HG03520 (cell line): ENCODE data around the gene RBM6.
"Not testable (repeated sequence)": the region's sequence is repeated elsewhere in the genome, so short reads cannot be mapped to it uniquely, and the experiment has no call there.

ENCODE experiments used
- ATAC-seq: cut with Tn5 transposase; IDR thresholded peaks from one replicate; pipeline ENCODE4 v1.9.1; 2021; ENCODE audit warnings: mild to moderate bottlenecking, moderate library complexity; ENCODE audit not compliant: unreplicated experiment

The RBM6 gene

DNA sequence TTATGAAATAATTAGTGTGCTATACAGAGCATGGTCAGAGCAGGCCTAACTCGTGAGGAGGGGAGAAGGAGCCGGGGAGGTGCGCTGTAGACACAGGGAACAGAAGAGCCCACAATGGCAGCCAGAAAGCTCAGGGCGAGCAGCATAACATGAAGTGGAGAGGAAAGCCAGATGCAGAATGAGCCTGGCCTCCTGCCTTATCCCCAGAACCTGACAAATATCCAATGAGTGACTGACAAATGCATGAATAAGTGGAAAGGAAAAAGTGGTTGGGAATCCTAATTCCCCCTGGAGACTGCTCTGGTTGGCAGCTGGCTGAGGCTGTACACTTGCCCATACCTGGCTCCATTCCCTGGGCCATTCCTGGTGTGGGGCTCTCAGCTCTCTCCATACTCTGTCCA lies 27.1 kb upstream of the RBM6 start:
- ATAC-seq, result no peak

GRCh38 chr3:49914906-49915305 lies 25.0 kb upstream of the RBM6 start:
- ATAC-seq, result no peak

DNA sequence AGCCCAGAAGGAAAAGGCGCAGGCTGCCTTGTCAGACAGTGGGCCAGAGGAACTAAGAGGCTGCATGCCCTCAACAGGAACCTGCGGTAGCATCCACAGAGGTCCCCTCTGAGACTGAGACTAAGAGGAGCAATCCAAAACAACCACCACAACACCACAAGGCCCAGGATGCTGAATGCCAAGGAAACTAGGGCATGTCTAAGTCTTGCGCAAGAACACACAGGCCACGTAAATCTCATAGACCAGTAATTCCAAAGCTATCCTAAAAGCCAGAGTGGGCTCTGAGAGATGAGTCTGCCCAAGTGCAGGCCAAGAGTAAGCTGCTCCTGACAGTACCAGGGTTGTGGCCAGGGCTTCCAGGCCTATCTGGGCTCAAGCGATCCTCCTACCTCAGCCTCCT lies 23.3 kb upstream of the RBM6 start:
- no peak for ATAC-seq

- not testable (repeated sequence) for ATAC-seq
Observed at GRCh38 chr3:49917806-49918590, 22.0 kb upstream of the RBM6 start.

- no peak for ATAC-seq
Observed at GRCh38 chr3:49924683-49925082, 15.3 kb upstream of the RBM6 start.

- ATAC-seq, result no peak
Observed at GRCh38 chr3:49925485-49925884, 14.5 kb upstream of the RBM6 start.

GRCh38 chr3:49926117-49926728 lies 13.7 kb upstream of the RBM6 start:
- ATAC-seq, result no peak

DNA sequence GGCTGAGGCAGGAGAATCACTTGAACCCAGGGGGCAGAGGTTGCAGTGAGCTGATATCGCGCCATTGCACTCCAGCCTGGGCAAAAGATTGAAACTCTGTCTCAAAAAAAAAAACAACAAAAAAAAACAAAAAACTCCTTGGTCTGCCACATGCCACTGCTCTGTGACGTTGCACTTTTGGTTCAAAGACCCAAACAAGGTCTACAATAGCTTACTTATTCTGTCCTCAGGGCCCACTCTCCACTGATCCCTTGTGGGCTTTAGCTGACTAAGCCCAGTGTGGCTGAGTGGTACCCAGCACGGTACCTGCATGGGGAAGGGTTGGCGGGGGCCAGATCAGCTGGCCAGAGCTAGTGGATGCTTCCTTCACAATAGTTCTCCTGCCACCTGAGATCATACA lies 12.2 kb upstream of the RBM6 start:
- ATAC-seq, result no peak

DNA sequence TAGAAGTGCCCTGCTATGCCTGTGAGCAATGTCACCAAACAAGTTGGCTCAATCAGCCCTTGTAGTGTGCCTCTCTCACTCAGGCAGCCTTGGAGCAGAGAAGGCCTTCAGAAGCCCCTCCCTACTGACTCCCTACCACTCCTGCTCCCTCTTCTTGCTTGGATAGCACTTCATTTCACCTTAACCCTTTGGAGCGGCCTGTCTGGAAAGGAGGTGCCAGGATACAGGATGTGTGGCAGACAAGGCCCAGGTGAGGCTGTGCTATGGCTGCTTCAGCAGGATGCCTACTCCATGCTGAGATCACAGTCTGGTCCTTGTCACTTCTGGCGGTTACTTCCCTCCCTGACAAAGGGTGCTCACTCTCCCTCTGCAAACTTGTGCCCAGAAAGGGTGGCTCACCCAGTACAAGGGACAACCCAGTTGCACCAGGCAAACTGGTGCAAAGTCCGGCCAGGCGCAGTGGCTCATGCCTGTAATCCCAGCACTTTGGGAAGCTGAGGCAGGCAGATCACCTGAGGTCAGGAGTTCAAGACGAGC lies 11.4 kb upstream of the RBM6 start:
- no peak for ATAC-seq

DNA sequence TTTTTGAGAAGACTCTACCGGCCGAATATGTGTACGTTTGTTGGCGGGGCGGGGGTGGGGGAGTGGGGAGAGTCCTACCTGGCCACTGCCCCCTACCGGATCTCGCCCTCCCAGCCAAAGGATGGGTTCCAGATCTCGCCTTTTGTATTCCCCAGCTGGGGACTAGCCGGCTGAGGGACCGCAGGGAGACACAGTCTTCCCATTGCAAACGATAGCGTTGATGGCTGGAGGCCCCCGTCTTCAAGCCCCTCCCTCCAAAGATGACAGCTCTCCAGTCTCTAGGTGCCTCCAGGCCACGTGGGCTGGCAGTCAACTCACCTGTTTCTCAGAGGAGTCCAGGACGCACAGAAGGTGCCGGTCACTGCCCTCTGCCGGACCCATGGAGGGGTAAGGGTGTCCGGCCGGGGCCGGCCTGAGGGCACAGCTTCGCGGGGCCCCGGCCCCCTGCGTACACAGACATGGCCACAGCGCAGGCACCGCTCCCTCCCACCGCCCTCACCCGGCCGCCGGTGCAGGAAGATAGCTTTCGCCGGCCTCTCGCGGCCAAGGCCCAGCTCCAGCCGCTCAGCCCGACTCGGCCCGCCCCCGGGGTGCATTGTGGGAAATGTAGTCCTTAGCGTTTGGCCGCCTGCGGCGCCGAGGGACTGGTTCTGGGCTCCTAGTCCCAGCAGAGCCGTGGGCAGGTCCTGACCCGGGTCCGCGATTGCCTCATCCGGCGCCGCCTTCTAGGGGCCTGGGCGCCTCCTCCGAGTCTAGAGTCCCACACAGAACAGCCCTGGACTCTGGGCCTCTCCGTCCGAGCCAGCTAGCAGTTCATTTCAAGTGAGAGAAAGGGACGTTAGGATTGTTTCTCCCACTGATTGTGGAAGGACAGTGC lies 10.4 kb upstream of the RBM6 start, which contains the start of gene MON1A:
TSS of gene MON1A (minus strand) at position 521 of the 877 bp plus-strand sequence. CDS start 16,465 bp downstream, outside the sequence.
- ATAC-seq, result peak; percentile 83

- no peak for ATAC-seq
Observed at GRCh38 chr3:49930168-49930690, 9.7 kb upstream of the RBM6 start.

DNA sequence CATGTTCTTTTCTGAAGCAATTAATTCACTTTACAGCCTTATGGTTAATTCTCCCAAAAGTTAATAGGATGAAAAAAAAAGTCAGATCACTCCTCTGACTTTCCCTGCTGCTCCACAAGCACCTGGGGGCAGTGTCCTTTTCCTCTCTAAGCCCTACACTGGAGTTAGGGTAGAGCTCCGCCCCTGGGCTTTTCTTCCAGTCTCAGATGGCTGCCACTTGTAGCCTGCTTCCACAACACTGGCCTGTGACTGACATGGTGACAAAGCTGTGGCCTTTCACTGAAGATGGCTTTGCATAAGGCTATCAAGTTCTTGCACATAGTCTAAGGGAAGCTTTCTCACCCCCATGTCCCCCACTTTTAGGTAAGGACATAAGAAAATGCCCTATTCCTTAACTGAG lies 9.0 kb upstream of the RBM6 start:
- ATAC-seq, result no peak

DNA sequence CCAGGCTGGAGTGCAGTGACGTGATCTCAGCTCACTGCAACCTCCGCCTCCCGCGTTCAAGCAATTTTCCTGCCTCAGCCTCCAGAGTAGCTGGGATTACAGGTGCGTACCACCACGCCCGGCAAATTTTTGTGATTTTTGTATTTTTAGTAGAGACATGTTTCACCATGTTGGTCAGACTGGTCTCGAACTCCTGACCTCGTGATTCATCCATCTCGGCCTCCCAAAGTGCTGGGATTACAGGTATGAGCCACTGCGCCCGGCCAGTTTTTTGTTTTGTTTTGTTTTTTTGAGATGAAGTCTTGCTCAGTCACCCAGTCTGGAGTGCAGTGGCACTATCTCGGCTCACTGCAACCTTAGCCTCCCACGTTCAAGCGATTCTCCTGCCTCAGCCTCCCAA lies 7.7 kb upstream of the RBM6 start:
- not testable (repeated sequence) for ATAC-seq

- no peak for ATAC-seq
Observed at GRCh38 chr3:49937090-49937489, 2.9 kb upstream of the RBM6 start.

- peak; percentile 1 for ATAC-seq
Observed at GRCh38 chr3:49940667-49941249, 808 bp downstream of the RBM6 start.

- no peak for ATAC-seq
Observed at GRCh38 chr3:49942651-49943050, 2.7 kb downstream of the RBM6 start.

GRCh38 chr3:49952924-49953323 lies 13.0 kb downstream of the RBM6 start:
- no peak for ATAC-seq

DNA sequence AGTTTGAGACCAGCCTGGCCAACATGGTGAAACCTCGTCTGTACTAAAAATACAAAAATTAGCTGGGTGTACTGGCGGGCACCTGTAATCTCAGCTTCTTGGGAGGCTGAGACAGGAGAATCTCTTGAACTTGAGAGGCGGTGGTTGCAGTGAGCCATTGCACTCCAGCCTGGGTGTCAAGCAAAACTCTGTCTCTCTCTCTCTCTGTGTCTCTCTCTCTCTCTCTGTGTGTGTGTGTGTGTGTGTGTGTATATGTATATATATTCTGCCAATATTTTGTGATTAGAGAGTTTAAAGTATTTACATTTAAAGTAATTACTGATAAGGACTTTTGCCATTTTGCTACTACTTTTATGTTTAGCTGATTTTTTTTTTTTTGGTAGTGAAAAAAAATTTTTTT lies 15.7 kb downstream of the RBM6 start:
- ATAC-seq, result no peak

DNA sequence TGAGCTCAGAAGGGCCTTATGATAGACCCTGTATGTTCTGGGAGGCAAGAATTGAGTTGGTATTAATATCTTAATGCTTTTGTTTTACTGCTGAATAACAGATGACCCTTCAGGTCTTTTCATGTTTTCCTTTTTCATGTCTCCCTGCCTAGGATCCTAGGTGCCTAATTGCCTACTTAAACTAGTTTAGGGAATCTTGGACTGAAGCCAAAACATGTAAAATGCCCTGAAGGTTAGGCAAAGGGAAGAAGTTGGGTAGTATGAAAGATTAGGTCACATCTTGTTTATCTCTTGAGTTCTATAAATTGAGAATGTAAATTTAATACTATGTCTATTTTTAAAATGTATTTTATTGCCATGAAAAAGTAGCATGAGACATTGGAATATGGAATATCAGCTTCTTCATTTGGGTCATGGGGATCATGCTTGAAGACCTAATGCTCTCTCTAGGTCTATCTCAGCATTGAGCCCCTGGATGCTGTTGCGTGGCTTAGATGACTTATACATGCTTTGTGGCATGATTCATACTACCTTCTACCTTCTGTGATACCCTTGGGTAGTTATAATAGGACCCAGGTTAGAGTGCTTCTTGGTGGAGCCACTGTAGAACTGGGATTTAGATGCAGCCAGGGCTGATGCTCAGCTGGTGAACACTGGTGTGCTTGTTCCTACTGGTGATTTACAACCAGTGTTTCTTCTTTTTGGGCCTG lies 26.4 kb downstream of the RBM6 start:
- ATAC-seq, result no peak

DNA sequence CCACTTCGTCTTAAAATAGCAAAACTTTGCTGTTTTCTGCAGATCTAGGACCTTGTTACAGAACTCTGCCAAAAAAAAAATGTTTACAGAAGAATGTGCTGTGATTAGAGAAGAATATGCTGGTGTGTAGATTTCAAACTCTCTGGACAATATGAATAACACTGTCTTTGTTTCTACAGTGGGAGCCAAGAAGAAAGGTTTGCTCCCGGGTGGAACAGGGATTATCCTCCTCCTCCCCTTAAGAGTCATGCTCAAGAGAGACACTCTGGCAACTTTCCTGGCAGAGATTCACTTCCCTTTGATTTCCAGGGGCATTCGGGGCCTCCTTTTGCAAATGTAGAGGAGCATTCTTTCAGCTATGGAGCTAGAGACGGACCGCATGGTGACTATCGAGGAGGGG lies 27.3 kb downstream of the RBM6 start:
- no peak for ATAC-seq
